ENCODE measurements around the gene CFAP90.

Gene CFAP90

DNA sequence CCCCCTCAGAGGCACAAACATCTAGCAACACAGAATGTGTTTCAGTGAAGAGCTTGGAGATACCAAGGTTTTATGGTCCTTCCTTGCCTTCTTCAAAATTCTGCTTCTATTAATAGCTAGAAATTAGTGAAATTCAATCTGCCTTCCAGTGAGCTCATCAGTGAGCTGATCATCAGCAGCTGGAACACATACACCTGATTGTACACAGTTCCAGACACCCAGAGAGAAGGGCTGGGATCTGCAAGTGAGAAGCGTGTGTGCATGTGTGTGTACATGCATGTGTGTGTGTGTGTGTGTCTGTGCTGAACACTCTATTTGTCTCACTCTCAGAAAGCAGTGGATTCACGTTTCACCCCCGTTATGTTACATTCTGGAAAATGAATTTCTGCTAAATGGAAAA lies 28.5 kb downstream of the CFAP90 start:
- Histone ChIP-seq H3K9me3 (replicated peaks in 1 of 2; ENCODE audit: control insufficient read depth in 2 of 2, insufficient read depth in 1 of 2, low read depth in 1 of 2, low read length in 2 of 2) (no peaks in the 10 kb centered on the region), H3K4ac (ENCODE audit: low read length) (no peak overlapping the region), H2BK15ac (ENCODE audit: low read length) (no peak overlapping the region), H3K4me1 (ENCODE audit: control insufficient read depth in 2 of 2, insufficient read depth in 1 of 2, low read depth in 1 of 2, low read length in 2 of 2) (peaks cover 0 to 2% of the 10 kb centered on the region in 2 donors), H2BK120ac (ENCODE audit: low read depth, low read length) (no peak overlapping the region), H3K36me3 (replicated peaks in 1 of 2; ENCODE audit: control insufficient read depth in 2 of 2, insufficient read depth in 2 of 2, low read length in 2 of 2) (no peaks in the 10 kb centered on the region), H4K91ac (ENCODE audit: low read depth, low read length, poor library complexity) (no peak overlapping the region), H3K27me3 (ENCODE audit: control insufficient read depth in 3 of 3, insufficient read depth in 3 of 3, low read depth in 1 of 3, low read length in 3 of 3) (no peaks in the 10 kb centered on the region), H2BK5ac (ENCODE audit: low read length) (no peak overlapping the region), H3K9ac (ENCODE audit: low read depth, low read length, poor library complexity) (no peak overlapping the region), H3K23ac (ENCODE audit: low read depth, low read length, poor library complexity) (no peak overlapping the region), H3K27ac (replicated peaks; ENCODE audit: low read length) (no peak overlapping the region), H2BK12ac (ENCODE audit: low read length) (no peak overlapping the region), H3K4me3 (ENCODE audit: low read length in 2 of 2) (no peak overlapping the region), H3K4me2 (ENCODE audit: insufficient read depth, low read length, poor library complexity, severe bottlenecking) (no peak overlapping the region), H3K14ac (ENCODE audit: low read length) (no peak overlapping the region), H3K79me1 (ENCODE audit: low read depth, low read length) (peaks cover 2% of the 10 kb centered on the region), H3K18ac (ENCODE audit: low read length) (no peak overlapping the region), H2AFZ (ENCODE audit: low read length) (no peak overlapping the region), H2AK5ac (ENCODE audit: low read depth, low read length) (no peak overlapping the region), H4K8ac (ENCODE audit: low read depth, low read length) (no peak overlapping the region)
- WGBS, 2 donors (ENCODE audit: extremely low coverage in 2 of 2, insufficient read length in 2 of 2, insufficient replicate concordance in 1 of 2), result no CpG with 5 or more reads among the region's 3 CpGs
- no peak for DNase-seq (ENCODE audit: low spot score)

DNA sequence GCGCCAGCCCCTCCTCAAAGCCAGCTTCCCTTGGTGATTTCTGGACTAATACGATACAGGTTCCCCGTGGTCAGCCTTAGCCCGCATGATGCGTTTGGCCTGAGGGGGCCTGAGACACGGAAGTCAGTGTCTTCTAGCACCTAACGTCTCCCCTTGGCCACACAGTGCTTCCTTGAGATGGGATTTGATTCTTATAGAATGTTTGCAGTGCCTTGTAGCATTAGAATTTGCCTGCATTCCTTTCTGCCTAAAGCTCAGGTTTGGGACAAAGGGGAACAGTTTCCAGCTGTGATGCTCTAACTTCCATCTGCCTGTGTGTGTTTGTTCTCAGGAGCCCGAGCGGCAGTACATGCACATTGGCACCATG lies 34.4 kb downstream of the CFAP90 start:
- WGBS, 2 donors (ENCODE audit: extremely low coverage in 2 of 2, insufficient read length in 2 of 2, insufficient replicate concordance in 1 of 2), result no CpG with 5 or more reads among the region's 9 CpGs
- Histone ChIP-seq H3K9ac (ENCODE audit: low read depth, low read length, poor library complexity) (no peak overlapping the region), H3K27me3 (ENCODE audit: control insufficient read depth in 3 of 3, insufficient read depth in 3 of 3, low read depth in 1 of 3, low read length in 3 of 3) (no peaks in the 10 kb centered on the region), H3K23ac (ENCODE audit: low read depth, low read length, poor library complexity) (no peak overlapping the region), H3K18ac (ENCODE audit: low read length) (no peak overlapping the region), H4K8ac (ENCODE audit: low read depth, low read length) (no peak overlapping the region), H3K36me3 (replicated peaks in 1 of 2; ENCODE audit: control insufficient read depth in 2 of 2, insufficient read depth in 2 of 2, low read length in 2 of 2) (no peaks in the 10 kb centered on the region), H2BK120ac (ENCODE audit: low read depth, low read length) (no peak overlapping the region), H2BK12ac (ENCODE audit: low read length) (no peak overlapping the region), H2AK5ac (ENCODE audit: low read depth, low read length) (no peak overlapping the region), H3K4me1 (ENCODE audit: control insufficient read depth in 2 of 2, insufficient read depth in 1 of 2, low read depth in 1 of 2, low read length in 2 of 2) (peaks cover 0 to 19% of the 10 kb centered on the region in 2 donors), H4K91ac (ENCODE audit: low read depth, low read length, poor library complexity) (no peak overlapping the region), H3K27ac (replicated peaks; ENCODE audit: low read length) (peak overlapping the region; percentile 53), H2AFZ (ENCODE audit: low read length) (peak overlapping the region; percentile 63), H3K9me3 (replicated peaks in 1 of 2; ENCODE audit: control insufficient read depth in 2 of 2, insufficient read depth in 1 of 2, low read depth in 1 of 2, low read length in 2 of 2) (no peaks in the 10 kb centered on the region), H2BK5ac (ENCODE audit: low read length) (no peak overlapping the region), H3K4me2 (ENCODE audit: insufficient read depth, low read length, poor library complexity, severe bottlenecking) (peak overlapping the region; percentile 21), H3K4me3 (ENCODE audit: low read length in 2 of 2) (no peak overlapping the region), H2BK15ac (ENCODE audit: low read length) (no peak overlapping the region), H3K14ac (ENCODE audit: low read length) (no peak overlapping the region), H3K4ac (ENCODE audit: low read length) (no peak overlapping the region), H3K79me1 (ENCODE audit: low read depth, low read length) (no peaks in the 10 kb centered on the region)
- peak; percentile 49 for DNase-seq (ENCODE audit: low spot score)

DNA sequence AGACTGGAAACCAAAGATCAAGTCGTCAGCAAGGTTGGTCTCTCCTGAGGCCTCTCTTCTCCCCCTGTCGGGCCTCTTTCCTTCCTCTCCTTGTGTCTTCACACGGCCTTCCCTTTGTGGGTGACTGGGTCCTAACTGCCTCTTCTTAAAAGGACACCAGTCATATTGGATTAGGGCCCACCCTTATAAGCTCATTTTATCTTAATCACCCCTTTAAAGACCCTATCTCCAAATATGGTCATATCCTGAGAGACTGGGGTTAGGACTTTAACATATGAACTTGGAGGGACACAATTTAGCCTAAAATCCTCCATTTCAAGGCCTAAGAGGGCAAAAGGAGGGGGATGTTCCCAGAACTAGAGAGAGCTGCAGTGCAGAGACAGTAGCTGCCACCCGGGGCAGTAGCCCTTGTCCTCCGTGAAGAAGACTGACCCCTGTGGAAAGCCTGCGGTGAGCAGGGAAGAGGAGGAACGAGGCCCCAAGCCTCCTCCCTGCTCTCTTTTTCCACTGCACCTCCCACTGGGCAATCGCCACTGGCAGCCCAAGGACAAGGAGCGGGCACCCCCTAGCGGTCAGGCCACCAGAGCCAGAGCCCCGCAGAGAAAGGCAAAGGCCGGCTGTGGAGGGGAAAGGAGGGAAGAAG lies 34.9 kb downstream of the CFAP90 start:
- no CpG with 5 or more reads among the region's 12 CpGs for WGBS, 2 donors (ENCODE audit: extremely low coverage in 2 of 2, insufficient read length in 2 of 2, insufficient replicate concordance in 1 of 2)

DNA sequence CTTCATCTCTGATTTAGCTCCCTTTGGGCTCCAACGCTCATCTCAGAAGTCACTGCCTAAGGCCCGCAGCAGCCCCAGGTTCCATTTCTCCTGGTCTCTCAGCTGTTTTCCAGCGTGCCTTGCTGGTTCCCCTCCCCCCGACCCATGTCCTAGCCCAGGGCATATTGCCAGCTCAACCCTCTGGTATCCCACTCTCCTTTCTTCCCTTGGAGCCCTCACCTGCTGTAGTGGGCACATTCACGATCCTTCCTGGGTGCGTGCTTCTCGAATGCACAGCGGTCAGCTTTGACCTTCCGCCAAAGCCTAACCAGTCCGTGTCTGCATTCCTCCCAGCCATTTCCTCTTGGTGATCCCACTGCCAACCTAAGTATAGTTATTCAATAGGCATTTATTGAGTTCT lies 36.1 kb downstream of the CFAP90 start:
- Histone ChIP-seq H2BK12ac (ENCODE audit: low read length) (no peak overlapping the region), H3K9me3 (replicated peaks in 1 of 2; ENCODE audit: control insufficient read depth in 2 of 2, insufficient read depth in 1 of 2, low read depth in 1 of 2, low read length in 2 of 2) (no peaks in the 10 kb centered on the region), H2AFZ (ENCODE audit: low read length) (no peak overlapping the region), H3K4ac (ENCODE audit: low read length) (no peak overlapping the region), H4K8ac (ENCODE audit: low read depth, low read length) (no peak overlapping the region), H2BK15ac (ENCODE audit: low read length) (no peak overlapping the region), H3K4me1 (ENCODE audit: control insufficient read depth in 2 of 2, insufficient read depth in 1 of 2, low read depth in 1 of 2, low read length in 2 of 2) (peaks cover 0 to 19% of the 10 kb centered on the region in 2 donors), H3K79me1 (ENCODE audit: low read depth, low read length) (no peaks in the 10 kb centered on the region), H3K27me3 (ENCODE audit: control insufficient read depth in 3 of 3, insufficient read depth in 3 of 3, low read depth in 1 of 3, low read length in 3 of 3) (no peaks in the 10 kb centered on the region), H2BK120ac (ENCODE audit: low read depth, low read length) (no peak overlapping the region), H3K36me3 (replicated peaks in 1 of 2; ENCODE audit: control insufficient read depth in 2 of 2, insufficient read depth in 2 of 2, low read length in 2 of 2) (no peaks in the 10 kb centered on the region), H2AK5ac (ENCODE audit: low read depth, low read length) (no peak overlapping the region), H3K18ac (ENCODE audit: low read length) (no peak overlapping the region), H2BK5ac (ENCODE audit: low read length) (peak overlapping the region; percentile 2), H3K4me2 (ENCODE audit: insufficient read depth, low read length, poor library complexity, severe bottlenecking) (no peak overlapping the region), H3K9ac (ENCODE audit: low read depth, low read length, poor library complexity) (no peak overlapping the region), H3K27ac (replicated peaks; ENCODE audit: low read length) (no peak overlapping the region), H3K4me3 (ENCODE audit: low read length in 2 of 2) (no peak overlapping the region), H4K91ac (ENCODE audit: low read depth, low read length, poor library complexity) (no peak overlapping the region), H3K23ac (ENCODE audit: low read depth, low read length, poor library complexity) (no peak overlapping the region), H3K14ac (ENCODE audit: low read length) (no peak overlapping the region)
- no CpG with 5 or more reads among the region's 10 CpGs for WGBS, 2 donors (ENCODE audit: extremely low coverage in 2 of 2, insufficient read length in 2 of 2, insufficient replicate concordance in 1 of 2)
- no peak for DNase-seq (ENCODE audit: low spot score)

More for the DNA sequence above, 34.9 kb downstream of the CFAP90 start:
- Histone ChIP-seq H3K27me3 (ENCODE audit: control insufficient read depth in 3 of 3, insufficient read depth in 3 of 3, low read depth in 1 of 3, low read length in 3 of 3) (no peaks in the 10 kb centered on the region), H3K36me3 (replicated peaks in 1 of 2; ENCODE audit: control insufficient read depth in 2 of 2, insufficient read depth in 2 of 2, low read length in 2 of 2) (no peaks in the 10 kb centered on the region), H2AK5ac (ENCODE audit: low read depth, low read length) (no peak overlapping the region), H2BK12ac (ENCODE audit: low read length) (no peak overlapping the region), H3K79me1 (ENCODE audit: low read depth, low read length) (no peaks in the 10 kb centered on the region), H3K9me3 (replicated peaks in 1 of 2; ENCODE audit: control insufficient read depth in 2 of 2, insufficient read depth in 1 of 2, low read depth in 1 of 2, low read length in 2 of 2) (no peaks in the 10 kb centered on the region), H3K4ac (ENCODE audit: low read length) (no peak overlapping the region), H3K4me3 (ENCODE audit: low read length in 2 of 2) (no peak overlapping the region), H2BK15ac (ENCODE audit: low read length) (no peak overlapping the region), H2AFZ (ENCODE audit: low read length) (peak overlapping the region; percentile 63), H2BK5ac (ENCODE audit: low read length) (no peak overlapping the region), H2BK120ac (ENCODE audit: low read depth, low read length) (no peak overlapping the region), H3K23ac (ENCODE audit: low read depth, low read length, poor library complexity) (no peak overlapping the region), H3K9ac (ENCODE audit: low read depth, low read length, poor library complexity) (no peak overlapping the region), H3K27ac (replicated peaks; ENCODE audit: low read length) (peak overlapping the region; percentile 53), H3K4me1 (ENCODE audit: control insufficient read depth in 2 of 2, insufficient read depth in 1 of 2, low read depth in 1 of 2, low read length in 2 of 2) (peaks cover 0 to 19% of the 10 kb centered on the region in 2 donors), H3K4me2 (ENCODE audit: insufficient read depth, low read length, poor library complexity, severe bottlenecking) (peak overlapping the region; percentile 37), H4K8ac (ENCODE audit: low read depth, low read length) (no peak overlapping the region), H3K14ac (ENCODE audit: low read length) (no peak overlapping the region), H3K18ac (ENCODE audit: low read length) (no peak overlapping the region), H4K91ac (ENCODE audit: low read depth, low read length, poor library complexity) (no peak overlapping the region)
- DNase-seq (ENCODE audit: low spot score), result peak; percentile 82

All from neuronal stem cell (in vitro differentiated cells).